ENCODE measurements around the gene PISD.
"Not testable (repeated sequence)": the region's sequence is repeated elsewhere in the genome, so short reads cannot be mapped to it uniquely, and the experiment has no call there.

Gene PISD

GRCh38 chr22:31681349-31682345 lies 19.6 kb upstream of the PISD start:
- H3K27me3 ChIP-seq (ENCODE audit: control insufficient read depth in 1 of 2, insufficient read depth in 2 of 2, low read length in 2 of 2), result no peaks in the 10 kb centered on the region
- H3K4me3 ChIP-seq (ENCODE audit: low read length in 2 of 2), result peak overlapping the region in 1 of 2 donors; percentile 40
- peaks cover 33% of the 10 kb centered on the region for H3K4me1 ChIP-seq (ENCODE audit: control insufficient read depth, insufficient read depth, low read length)
- no peaks in the 10 kb centered on the region for H3K9me3 ChIP-seq (ENCODE audit: control insufficient read depth in 2 of 2, low read length in 2 of 2)
- H3K36me3 ChIP-seq (ENCODE audit: control insufficient read depth in 2 of 2, insufficient read depth in 2 of 2, low read length in 2 of 2), result peaks cover 10 to 13% of the 10 kb centered on the region in 2 donors
- peak overlapping the region in 1 of 2 donors; percentile 5 for H3K9ac ChIP-seq (ENCODE audit: low read length in 2 of 2)
- peak overlapping the region; percentile 60 for H3K27ac ChIP-seq (ENCODE audit: low read length)

- Histone ChIP-seq H3K4me1 (ENCODE audit: control insufficient read depth, insufficient read depth, low read length) (peaks cover 37% of the 10 kb centered on the region), H3K36me3 (ENCODE audit: control insufficient read depth in 2 of 2, insufficient read depth in 2 of 2, low read length in 2 of 2) (peaks cover 10 to 13% of the 10 kb centered on the region in 2 donors), H3K27ac (ENCODE audit: low read length) (peak overlapping the region; percentile 60), H3K9me3 (ENCODE audit: control insufficient read depth in 2 of 2, low read length in 2 of 2) (no peaks in the 10 kb centered on the region), H3K4me3 (ENCODE audit: low read length in 2 of 2) (no peak overlapping the region), H3K27me3 (ENCODE audit: control insufficient read depth in 1 of 2, insufficient read depth in 2 of 2, low read length in 2 of 2) (no peaks in the 10 kb centered on the region), H3K9ac (ENCODE audit: low read length in 2 of 2) (no peak overlapping the region)
Observed at GRCh38 chr22:31680861-31681341, 18.9 kb upstream of the PISD start.

- no peaks in the 10 kb centered on the region for H3K27me3 ChIP-seq (ENCODE audit: control insufficient read depth in 1 of 2, insufficient read depth in 2 of 2, low read length in 2 of 2)
- H3K9me3 ChIP-seq (ENCODE audit: control insufficient read depth in 2 of 2, low read length in 2 of 2), result no peaks in the 10 kb centered on the region
- H3K4me3 ChIP-seq (ENCODE audit: low read length in 2 of 2), result no peak overlapping the region
- H3K27ac ChIP-seq (ENCODE audit: low read length), result no peak overlapping the region
- H3K9ac ChIP-seq (ENCODE audit: low read length in 2 of 2), result no peak overlapping the region
- H3K36me3 ChIP-seq (ENCODE audit: control insufficient read depth in 2 of 2, insufficient read depth in 2 of 2, low read length in 2 of 2), result peaks cover 0 to 1% of the 10 kb centered on the region in 2 donors
- H3K4me1 ChIP-seq (ENCODE audit: control insufficient read depth, insufficient read depth, low read length), result peaks cover 37% of the 10 kb centered on the region
Observed at GRCh38 chr22:31678748-31679147, 16.7 kb upstream of the PISD start.

GRCh38 chr22:31676700-31677099 lies 14.7 kb upstream of the PISD start:
- Histone ChIP-seq H3K9ac (ENCODE audit: low read length in 2 of 2) (peak overlapping the region; percentile 64 to 67), H3K27ac (ENCODE audit: low read length) (no peak overlapping the region), H3K36me3 (ENCODE audit: control insufficient read depth in 2 of 2, insufficient read depth in 2 of 2, low read length in 2 of 2) (no peaks in the 10 kb centered on the region), H3K4me3 (ENCODE audit: low read length in 2 of 2) (peak overlapping the region; percentile 71 to 73), H3K27me3 (ENCODE audit: control insufficient read depth in 1 of 2, insufficient read depth in 2 of 2, low read length in 2 of 2) (no peaks in the 10 kb centered on the region), H3K9me3 (ENCODE audit: control insufficient read depth in 2 of 2, low read length in 2 of 2) (no peaks in the 10 kb centered on the region), H3K4me1 (ENCODE audit: control insufficient read depth, insufficient read depth, low read length) (peaks cover 26% of the 10 kb centered on the region)

- not testable (repeated sequence) for H3K27ac ChIP-seq (ENCODE audit: low read length); H3K9me3 ChIP-seq (ENCODE audit: control insufficient read depth in 2 of 2, low read length in 2 of 2); H3K9ac ChIP-seq (ENCODE audit: low read length in 2 of 2); H3K4me3 ChIP-seq (ENCODE audit: low read length in 2 of 2); H3K27me3 ChIP-seq (ENCODE audit: control insufficient read depth in 1 of 2, insufficient read depth in 2 of 2, low read length in 2 of 2); H3K36me3 ChIP-seq (ENCODE audit: control insufficient read depth in 2 of 2, insufficient read depth in 2 of 2, low read length in 2 of 2); H3K4me1 ChIP-seq (ENCODE audit: control insufficient read depth, insufficient read depth, low read length)
Observed at GRCh38 chr22:31674219-31674618, 12.2 kb upstream of the PISD start.

GRCh38 chr22:31668849-31669248 lies 6.8 kb upstream of the PISD start:
- not testable (repeated sequence) for H3K36me3 ChIP-seq (ENCODE audit: control insufficient read depth in 2 of 2, insufficient read depth in 2 of 2, low read length in 2 of 2); H3K4me3 ChIP-seq (ENCODE audit: low read length in 2 of 2); H3K9ac ChIP-seq (ENCODE audit: low read length in 2 of 2); H3K9me3 ChIP-seq (ENCODE audit: control insufficient read depth in 2 of 2, low read length in 2 of 2); H3K27ac ChIP-seq (ENCODE audit: low read length); H3K27me3 ChIP-seq (ENCODE audit: control insufficient read depth in 1 of 2, insufficient read depth in 2 of 2, low read length in 2 of 2); H3K4me1 ChIP-seq (ENCODE audit: control insufficient read depth, insufficient read depth, low read length)

- peak overlapping the region; percentile 49 for H3K27ac ChIP-seq (ENCODE audit: low read length)
- H3K4me1 ChIP-seq (ENCODE audit: control insufficient read depth, insufficient read depth, low read length), result peaks cover 15% of the 10 kb centered on the region
- H3K4me3 ChIP-seq (ENCODE audit: low read length in 2 of 2), result peak overlapping the region; percentile 98 to 100
- H3K9ac ChIP-seq (ENCODE audit: low read length in 2 of 2), result peak overlapping the region; percentile 77 to 94
- no peaks in the 10 kb centered on the region for H3K9me3 ChIP-seq (ENCODE audit: control insufficient read depth in 2 of 2, low read length in 2 of 2)
- no peaks in the 10 kb centered on the region for H3K36me3 ChIP-seq (ENCODE audit: control insufficient read depth in 2 of 2, insufficient read depth in 2 of 2, low read length in 2 of 2)
- H3K27me3 ChIP-seq (ENCODE audit: control insufficient read depth in 1 of 2, insufficient read depth in 2 of 2, low read length in 2 of 2), result no peaks in the 10 kb centered on the region
Observed at GRCh38 chr22:31662668-31663037, 638 bp upstream of the PISD start.

- H3K4me3 ChIP-seq (ENCODE audit: low read length in 2 of 2), result peak overlapping the region; percentile 98 to 100
- peaks cover 15% of the 10 kb centered on the region for H3K4me1 ChIP-seq (ENCODE audit: control insufficient read depth, insufficient read depth, low read length)
- H3K27me3 ChIP-seq (ENCODE audit: control insufficient read depth in 1 of 2, insufficient read depth in 2 of 2, low read length in 2 of 2); H3K27ac ChIP-seq (ENCODE audit: low read length); H3K36me3 ChIP-seq (ENCODE audit: control insufficient read depth in 2 of 2, insufficient read depth in 2 of 2, low read length in 2 of 2); H3K9ac ChIP-seq (ENCODE audit: low read length in 2 of 2); H3K9me3 ChIP-seq (ENCODE audit: control insufficient read depth in 2 of 2, low read length in 2 of 2): not testable (repeated sequence)
Observed at GRCh38 chr22:31660860-31661341, 1.1 kb downstream of the PISD start.

GRCh38 chr22:31659246-31659645 lies 2.8 kb downstream of the PISD start:
- H3K9me3 ChIP-seq (ENCODE audit: control insufficient read depth in 2 of 2, low read length in 2 of 2), result no peaks in the 10 kb centered on the region
- no peak overlapping the region for H3K27ac ChIP-seq (ENCODE audit: low read length)
- H3K36me3 ChIP-seq (ENCODE audit: control insufficient read depth in 2 of 2, insufficient read depth in 2 of 2, low read length in 2 of 2), result no peaks in the 10 kb centered on the region
- no peaks in the 10 kb centered on the region for H3K27me3 ChIP-seq (ENCODE audit: control insufficient read depth in 1 of 2, insufficient read depth in 2 of 2, low read length in 2 of 2)
- H3K4me1 ChIP-seq (ENCODE audit: control insufficient read depth, insufficient read depth, low read length), result peaks cover 15% of the 10 kb centered on the region
- H3K9ac ChIP-seq (ENCODE audit: low read length in 2 of 2), result no peak overlapping the region
- no peak overlapping the region for H3K4me3 ChIP-seq (ENCODE audit: low read length in 2 of 2)

GRCh38 chr22:31654408-31654807 lies 7.6 kb downstream of the PISD start:
- no peaks in the 10 kb centered on the region for H3K36me3 ChIP-seq (ENCODE audit: control insufficient read depth in 2 of 2, insufficient read depth in 2 of 2, low read length in 2 of 2)
- H3K27me3 ChIP-seq (ENCODE audit: control insufficient read depth in 1 of 2, insufficient read depth in 2 of 2, low read length in 2 of 2), result no peaks in the 10 kb centered on the region
- no peak overlapping the region for H3K27ac ChIP-seq (ENCODE audit: low read length)
- H3K9ac ChIP-seq (ENCODE audit: low read length in 2 of 2), result no peak overlapping the region
- no peaks in the 10 kb centered on the region for H3K9me3 ChIP-seq (ENCODE audit: control insufficient read depth in 2 of 2, low read length in 2 of 2)
- no peaks in the 10 kb centered on the region for H3K4me1 ChIP-seq (ENCODE audit: control insufficient read depth, insufficient read depth, low read length)
- H3K4me3 ChIP-seq (ENCODE audit: low read length in 2 of 2), result no peak overlapping the region

- peaks cover 0 to 3% of the 10 kb centered on the region in 2 donors for H3K36me3 ChIP-seq (ENCODE audit: control insufficient read depth in 2 of 2, insufficient read depth in 2 of 2, low read length in 2 of 2)
- no peaks in the 10 kb centered on the region for H3K4me1 ChIP-seq (ENCODE audit: control insufficient read depth, insufficient read depth, low read length)
- H3K27ac ChIP-seq (ENCODE audit: low read length), result no peak overlapping the region
Observed at GRCh38 chr22:31653944-31654343, 8.1 kb downstream of the PISD start.

More at GRCh38 chr22:31653944-31654343, 8.1 kb downstream of the PISD start:
- H3K4me3 ChIP-seq (ENCODE audit: low read length in 2 of 2), result no peak overlapping the region
- no peaks in the 10 kb centered on the region for H3K9me3 ChIP-seq (ENCODE audit: control insufficient read depth in 2 of 2, low read length in 2 of 2)
- H3K9ac ChIP-seq (ENCODE audit: low read length in 2 of 2), result no peak overlapping the region
- H3K27me3 ChIP-seq (ENCODE audit: control insufficient read depth in 1 of 2, insufficient read depth in 2 of 2, low read length in 2 of 2), result no peaks in the 10 kb centered on the region
